Measurements from ENCODE around the gene CITED2. TPM values are rescaled to one million over a fixed set of nuclear protein-coding genes. Genes with fewer than 3 reads are reported as not detected.

CITED2 gene
- polyA plus RNA-seq, 3 donors = 22.9 to 71.6 (median 43.9) TPM

DNA sequence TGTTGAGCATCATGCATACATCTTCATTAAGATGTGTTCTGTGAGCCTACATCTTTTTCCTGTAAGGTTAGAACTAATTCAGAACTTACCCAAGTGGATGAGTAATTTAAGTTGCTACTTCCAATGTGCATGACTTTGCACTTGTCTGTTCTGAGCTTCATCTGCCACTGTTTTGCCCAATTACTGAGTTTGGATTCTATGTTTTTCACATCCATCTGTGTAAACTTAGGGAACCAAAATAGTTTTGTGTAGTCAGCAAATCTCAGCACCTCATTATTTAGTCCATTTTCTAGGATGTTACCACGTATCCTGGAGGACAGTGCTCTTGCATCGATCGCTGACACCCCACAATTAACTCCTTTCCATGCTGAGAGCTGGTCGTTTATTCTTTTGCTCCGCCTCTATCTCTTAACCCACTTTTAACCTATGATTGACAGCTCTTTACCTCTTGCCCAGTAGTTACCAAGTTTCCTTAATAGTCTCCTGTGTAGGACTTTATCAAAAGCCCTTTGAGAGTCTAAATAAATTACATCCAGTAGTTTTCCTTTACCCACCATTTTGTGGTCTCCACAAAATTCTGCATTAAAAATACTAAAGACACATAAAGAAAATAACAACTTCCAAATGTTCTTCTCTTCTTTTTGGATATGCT, 44.2 kb upstream of the CITED2 start:
- Histone ChIP-seq H3K9ac (ENCODE audit: insufficient read depth, low read length, poor library complexity, severe bottlenecking) (no peak overlapping the region), H3K27me3 (ENCODE audit: control insufficient read depth in 2 of 2, insufficient read depth in 2 of 2, low read length in 2 of 2) (no peaks in the 10 kb centered on the region), H2AFZ (ENCODE audit: insufficient read depth, low read depth, low read length, poor library complexity, severe bottlenecking) (no peak overlapping the region), H3K79me2 (ENCODE audit: insufficient read depth, low read length) (no peaks in the 10 kb centered on the region), H3K4me2 (replicated peaks; ENCODE audit: extremely low read depth, low read length, poor library complexity, severe bottlenecking) (no peak overlapping the region), H4K20me1 (ENCODE audit: insufficient read depth, low read length) (no peaks in the 10 kb centered on the region), H3K36me3 (replicated peaks in 1 of 2; ENCODE audit: control insufficient read depth in 1 of 2, insufficient read depth in 2 of 2, low read length in 2 of 2) (no peaks in the 10 kb centered on the region), H3K9me3 (replicated peaks in 1 of 2; ENCODE audit: control insufficient read depth in 1 of 2, insufficient read depth in 1 of 2, low read length in 2 of 2) (no peaks in the 10 kb centered on the region), H3K4me1 (ENCODE audit: control insufficient read depth in 1 of 2, insufficient read depth in 2 of 2, low read length in 2 of 2) (peaks cover 28 to 37% of the 10 kb centered on the region in 2 donors), H3K4me3 (replicated peaks in 1 of 3; ENCODE audit: low read depth in 2 of 3, low read length in 3 of 3) (no peak overlapping the region), H3K27ac (ENCODE audit: low read depth in 1 of 2, low read length in 2 of 2) (peak overlapping the region in 1 of 2 donors; percentile 2)
- Mint-ChIP-seq H3K4me1 (peaks cover 38% of the 10 kb centered on the region), H3K9me3 (no peaks in the 10 kb centered on the region), H3K4me3 (no peak overlapping the region), H3K27ac (peak overlapping the region in 1 of 7 donors; percentile 4), H3K27me3 (ENCODE audit: low read depth in 3 of 3) (no peaks in the 10 kb centered on the region), H3K36me3 (no peaks in the 10 kb centered on the region)
- no peak for TF ChIP-seq CTCF (IDR thresholded peaks at IDR 0.05)
- 95% methylated on average over 3 of the region's 5 CpGs for WGBS (ENCODE audit: insufficient coverage)
- peak in 1 of 3 donors; percentile 26 for DNase-seq
- intact Hi-C loops (cut with micrococcal nuclease) = no loop called here

GRCh38 chr6:139416146-139416545, 41.7 kb upstream of the CITED2 start:
- peaks cover 23% of the 10 kb centered on the region for H3K4me1 Mint-ChIP-seq
- Histone ChIP-seq H3K27ac (ENCODE audit: low read depth in 1 of 2, low read length in 2 of 2) (no peak overlapping the region), H3K27me3 (ENCODE audit: control insufficient read depth in 2 of 2, insufficient read depth in 2 of 2, low read length in 2 of 2) (no peaks in the 10 kb centered on the region), H3K9ac (ENCODE audit: insufficient read depth, low read length, poor library complexity, severe bottlenecking) (no peak overlapping the region), H2AFZ (ENCODE audit: insufficient read depth, low read depth, low read length, poor library complexity, severe bottlenecking) (no peak overlapping the region), H3K4me2 (replicated peaks; ENCODE audit: extremely low read depth, low read length, poor library complexity, severe bottlenecking) (no peak overlapping the region), H3K4me1 (ENCODE audit: control insufficient read depth in 1 of 2, insufficient read depth in 2 of 2, low read length in 2 of 2) (peaks cover 12 to 16% of the 10 kb centered on the region in 2 donors), H3K4me3 (replicated peaks in 1 of 3; ENCODE audit: low read depth in 2 of 3, low read length in 3 of 3) (no peak overlapping the region), H3K36me3 (replicated peaks in 1 of 2; ENCODE audit: control insufficient read depth in 1 of 2, insufficient read depth in 2 of 2, low read length in 2 of 2) (no peaks in the 10 kb centered on the region), H4K20me1 (ENCODE audit: insufficient read depth, low read length) (no peaks in the 10 kb centered on the region), H3K9me3 (replicated peaks in 1 of 2; ENCODE audit: control insufficient read depth in 1 of 2, insufficient read depth in 1 of 2, low read length in 2 of 2) (no peaks in the 10 kb centered on the region), H3K79me2 (ENCODE audit: insufficient read depth, low read length) (no peaks in the 10 kb centered on the region)
- no peak overlapping the region for H3K4me3 Mint-ChIP-seq
- H3K36me3 Mint-ChIP-seq = no peaks in the 10 kb centered on the region
- no peak for TF ChIP-seq CTCF (IDR thresholded peaks at IDR 0.05)
- no peak overlapping the region for H3K27ac Mint-ChIP-seq
- no peak for DNase-seq
- H3K9me3 Mint-ChIP-seq = peaks cover 0 to 2% (median 0%) of the 10 kb centered on the region in 7 donors
- peaks cover 0 to 2% (median 0%) of the 10 kb centered on the region in 3 donors for H3K27me3 Mint-ChIP-seq (ENCODE audit: low read depth in 3 of 3)
- intact Hi-C loops (cut with micrococcal nuclease) = no loop called here
- WGBS (ENCODE audit: insufficient coverage) = no CpG with 5 or more reads among the region's 2 CpGs
